AG04450 (cell line): ENCODE data around the gene SPTLC3. TPM values are rescaled to one million over a fixed set of nuclear protein-coding genes. Genes with fewer than 3 reads are reported as not detected.

Source experiments
- CTCF ChIA-PET: fragments of 300-600, 350-600 bp; formaldehyde crosslinking; extraction: SDS; loops from one replicate; lab custom pipeline; 2022; ENCODE audit warnings: antibody characterized with exemption, inconsistent platforms; lab: Charles Lee
- POLR2A ChIA-PET: fragments of 350-600 bp; formaldehyde crosslinking; extraction: SDS; loops from one replicate; lab custom pipeline; 2021; ENCODE audit warnings: antibody characterized with exemption, inconsistent platforms; lab: Yijun Ruan, JAX
- DNase-seq: peaks from one replicate; pipeline ENCODE4 v3.0.0-alpha.2; 2011; ENCODE audit warnings: low read depth, low spot score
- H3K27ac ChIP-seq: one replicate; pipeline ENCODE4 v1.5.1; 2012; ENCODE audit warnings: low read depth, low read length, control low read depth
- H3K27me3 ChIP-seq: one replicate; pipeline ENCODE4 v1.6.0; 2012; ENCODE audit warnings: low read length; ENCODE audit not compliant: control insufficient read depth, insufficient read depth
- H3K4me3 ChIP-seq: 2 replicates; pipeline ENCODE4 v1.5.1; 2011; ENCODE audit warnings: mild to moderate bottlenecking, low read depth, low read length, control low read depth
- H3K9me3 ChIP-seq: 2 replicates; pipeline ENCODE4 v1.5.1; 2012; ENCODE audit warnings: low read length; ENCODE audit not compliant: control insufficient read depth, insufficient read depth
- polyA plus RNA-seq: library from polyadenylated mRNA; depleted of rRNA; stranded (reverse); fragments of >200 nt; gene quantifications from 2 replicates; pipeline ENCODE4 v1.2.3, GENCODE V29; 2011
- TF ChIP-seq, protein P1 (sequence below): IDR thresholded peaks from 2 replicates; pipeline ENCODE4 v1.5.1; 2011; ENCODE audit warnings: low read depth, low read length, control low read depth, inconsistent platforms

The SPTLC3 gene
- polyA plus RNA-seq, 1 experiment, result 2.8 TPM

DNA sequence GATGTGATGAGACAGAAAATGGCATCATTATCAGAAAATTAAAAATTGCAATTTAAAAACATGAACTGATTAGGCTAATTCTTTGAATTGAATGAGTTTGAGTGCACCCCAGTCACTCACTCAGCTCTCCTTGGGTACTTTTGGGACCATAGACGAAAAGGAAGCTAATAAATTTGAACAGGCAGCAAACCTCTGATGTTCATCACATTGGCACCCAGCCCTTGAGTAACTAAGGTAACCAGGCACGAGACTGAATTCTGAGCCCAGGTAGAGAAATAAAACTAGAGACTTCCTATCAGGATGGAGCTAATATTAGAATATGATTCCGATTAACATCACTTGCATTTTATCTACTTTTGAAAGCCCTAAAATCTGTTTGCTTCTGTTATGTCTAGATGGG, 131.4 kb downstream of the SPTLC3 start:
- ChIA-PET CTCF (interaction anchor here (1.0 kb wide), 1 partner anchor 407 kb away, joined by 3 read pairs; no protein-coding TSS in a partner anchor), POLR2A (no interaction called here)
- no peaks in the 10 kb centered on the region for H3K27me3 ChIP-seq
- DNase-seq, result no peak
- H3K4me3 ChIP-seq, result no peak overlapping the region
- H3K9me3 ChIP-seq, result no peaks in the 10 kb centered on the region
- TF ChIP-seq, protein P1, sequence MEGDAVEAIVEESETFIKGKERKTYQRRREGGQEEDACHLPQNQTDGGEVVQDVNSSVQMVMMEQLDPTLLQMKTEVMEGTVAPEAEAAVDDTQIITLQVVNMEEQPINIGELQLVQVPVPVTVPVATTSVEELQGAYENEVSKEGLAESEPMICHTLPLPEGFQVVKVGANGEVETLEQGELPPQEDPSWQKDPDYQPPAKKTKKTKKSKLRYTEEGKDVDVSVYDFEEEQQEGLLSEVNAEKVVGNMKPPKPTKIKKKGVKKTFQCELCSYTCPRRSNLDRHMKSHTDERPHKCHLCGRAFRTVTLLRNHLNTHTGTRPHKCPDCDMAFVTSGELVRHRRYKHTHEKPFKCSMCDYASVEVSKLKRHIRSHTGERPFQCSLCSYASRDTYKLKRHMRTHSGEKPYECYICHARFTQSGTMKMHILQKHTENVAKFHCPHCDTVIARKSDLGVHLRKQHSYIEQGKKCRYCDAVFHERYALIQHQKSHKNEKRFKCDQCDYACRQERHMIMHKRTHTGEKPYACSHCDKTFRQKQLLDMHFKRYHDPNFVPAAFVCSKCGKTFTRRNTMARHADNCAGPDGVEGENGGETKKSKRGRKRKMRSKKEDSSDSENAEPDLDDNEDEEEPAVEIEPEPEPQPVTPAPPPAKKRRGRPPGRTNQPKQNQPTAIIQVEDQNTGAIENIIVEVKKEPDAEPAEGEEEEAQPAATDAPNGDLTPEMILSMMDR, result no peak
- no peak overlapping the region for H3K27ac ChIP-seq

DNA sequence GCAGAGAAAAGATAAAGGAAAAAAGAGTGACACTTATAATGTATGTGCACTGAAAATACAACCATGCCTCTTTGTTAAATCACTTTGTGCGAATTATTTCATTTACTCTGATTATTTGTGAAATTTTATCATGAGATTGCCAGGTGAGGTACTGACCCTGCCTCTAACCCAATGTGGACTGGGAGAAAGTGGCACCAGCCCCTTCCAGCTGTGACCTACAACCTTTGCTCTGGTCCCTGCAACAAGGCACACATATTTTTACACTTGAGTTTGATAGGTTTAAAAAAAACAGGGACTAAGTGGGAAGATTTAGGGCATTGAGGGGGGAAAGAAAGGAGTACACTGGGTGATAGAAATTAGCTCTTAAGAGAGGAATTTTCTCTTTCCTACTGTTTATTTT, 132.0 kb downstream of the SPTLC3 start:
- CTCF ChIA-PET, result interaction anchor here (1.0 kb wide), 1 partner anchor 406 kb away, joined by 3 read pairs; no protein-coding TSS in a partner anchor
- H3K27ac ChIP-seq, result no peak overlapping the region

DNA sequence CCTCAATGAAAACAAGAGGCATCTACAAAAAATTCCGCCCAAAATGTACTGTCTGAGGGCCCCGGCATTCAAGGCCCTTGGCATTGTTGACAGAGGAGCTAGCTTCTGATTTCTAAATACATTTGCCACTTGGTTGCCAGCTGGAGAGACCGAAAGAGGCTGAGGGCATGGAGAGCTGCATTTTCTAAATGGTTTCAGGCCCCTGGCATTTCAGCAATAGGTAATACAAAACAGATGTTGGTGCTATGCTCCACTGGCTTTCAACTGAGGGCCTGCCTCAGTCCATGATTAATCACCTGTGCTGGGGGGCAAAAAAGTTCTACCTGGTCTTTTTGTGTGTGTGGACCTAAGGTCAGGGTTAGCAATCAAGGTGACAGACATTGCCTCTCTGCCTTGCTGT, 132.8 kb downstream of the SPTLC3 start:
- DNase-seq, result no peak
- no peak overlapping the region for H3K27ac ChIP-seq
- POLR2A ChIA-PET, result no interaction called here
- no peak overlapping the region for H3K4me3 ChIP-seq
- H3K9me3 ChIP-seq, result no peaks in the 10 kb centered on the region
- CTCF ChIA-PET, result no interaction called here
- H3K27me3 ChIP-seq, result no peaks in the 10 kb centered on the region
- TF ChIP-seq, protein P1, result no peak

More for the DNA sequence above, 132.0 kb downstream of the SPTLC3 start:
- H3K27me3 ChIP-seq, result no peaks in the 10 kb centered on the region
- no peak for DNase-seq
- H3K9me3 ChIP-seq, result no peaks in the 10 kb centered on the region
- no peak overlapping the region for H3K4me3 ChIP-seq
- POLR2A ChIA-PET, result no interaction called here
- TF ChIP-seq, protein P1, result no peak

DNA sequence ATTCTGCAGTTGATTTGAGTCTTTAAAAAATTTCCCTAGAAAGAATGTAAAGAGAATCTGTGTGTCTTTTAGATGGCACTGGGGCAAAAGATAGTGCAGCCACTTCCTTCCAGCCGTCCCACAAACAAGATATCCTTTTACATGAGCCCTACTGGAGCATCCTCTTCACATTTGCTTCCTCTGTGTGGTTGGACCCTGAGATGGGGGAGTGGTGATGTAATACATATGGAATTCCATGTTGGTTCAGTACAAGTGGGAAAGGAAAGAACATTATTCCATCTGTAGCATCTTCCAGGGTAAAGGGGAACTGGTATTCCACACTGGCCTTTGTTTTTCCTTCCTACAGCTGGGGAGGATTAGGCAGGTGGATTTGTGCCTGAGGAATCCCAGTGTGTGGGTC, 133.4 kb downstream of the SPTLC3 start:
- CTCF ChIA-PET, result no interaction called here
- no peak for DNase-seq
- TF ChIP-seq, protein P1, result no peak
- no peaks in the 10 kb centered on the region for H3K9me3 ChIP-seq
- no peak overlapping the region for H3K4me3 ChIP-seq
- peaks cover 2% of the 10 kb centered on the region for H3K27me3 ChIP-seq
- POLR2A ChIA-PET, result no interaction called here
- no peak overlapping the region for H3K27ac ChIP-seq

DNA sequence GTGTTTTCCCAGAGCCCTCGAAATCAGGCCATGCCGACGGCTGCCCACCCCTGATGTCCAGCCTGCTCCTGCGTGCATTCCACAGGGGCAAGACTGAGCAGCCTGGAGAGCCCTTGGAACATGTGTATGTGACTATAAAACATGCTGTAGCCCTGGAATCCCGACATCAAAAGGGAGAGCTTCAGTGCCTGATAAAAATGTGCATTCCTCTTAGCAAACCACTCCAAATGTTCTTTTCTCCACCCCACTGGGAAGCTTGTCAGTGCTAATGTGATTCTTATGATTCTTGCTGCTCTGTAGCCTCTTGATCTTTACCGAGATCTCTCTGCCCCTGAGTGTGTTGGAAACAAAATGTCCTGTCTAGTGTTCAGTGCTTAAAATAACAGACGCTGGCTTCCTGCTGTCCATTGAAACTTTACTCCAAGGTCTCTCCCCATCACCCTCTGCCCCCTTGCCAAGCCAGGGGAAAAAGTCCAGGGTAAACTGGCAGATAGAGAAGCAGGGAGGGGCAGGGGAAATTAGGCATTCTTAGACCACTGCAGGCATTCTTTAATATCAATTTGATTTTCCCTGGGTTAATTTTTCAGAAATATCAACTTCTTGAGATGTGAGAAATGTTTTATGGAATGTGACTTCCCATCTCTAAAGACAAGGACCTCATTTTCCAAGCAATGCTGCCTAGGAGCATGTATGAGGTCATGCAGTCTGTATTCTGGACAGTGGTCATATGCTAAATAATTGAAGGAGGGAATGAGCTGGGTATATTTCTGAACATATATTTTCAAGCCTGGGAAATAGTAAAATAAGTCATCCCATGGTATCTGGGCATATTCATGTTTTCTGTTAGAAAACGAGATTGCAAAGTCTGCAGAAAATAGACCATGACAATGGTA, 138.5 kb downstream of the SPTLC3 start:
- POLR2A ChIA-PET, result no interaction called here
- Histone ChIP-seq H3K27ac (no peak overlapping the region), H3K4me3 (no peak overlapping the region), H3K27me3 (peaks cover 2% of the 10 kb centered on the region), H3K9me3 (no peaks in the 10 kb centered on the region)
- TF ChIP-seq, protein P1, result no peak
- CTCF ChIA-PET, result interaction anchor here (0.8 to 1.6 kb wide), 3 partner anchors 115 to 399 kb away, joined by 3 read pairs; no protein-coding TSS in a partner anchor
- no peak for DNase-seq
